HUES48 (cell line): ENCODE data around the gene GAL3ST2.

Experiments used
- H3K27ac ChIP-seq: one replicate; pipeline ENCODE4 v1.7.0; 2013; ENCODE audit warnings: low read depth, low read length, inconsistent platforms
- H3K27me3 ChIP-seq: 2 replicates; pipeline ENCODE4 v1.6.1; 2013; ENCODE audit warnings: mild to moderate bottlenecking, low read length; ENCODE audit not compliant: control insufficient read depth, insufficient read depth
- H3K36me3 ChIP-seq: 2 replicates; pipeline ENCODE4 v1.6.1; 2013; ENCODE audit warnings: low read length; ENCODE audit not compliant: control insufficient read depth, insufficient read depth
- H3K4me1 ChIP-seq: 2 replicates; pipeline ENCODE4 v1.6.1; 2013; ENCODE audit warnings: mild to moderate bottlenecking, low read length; ENCODE audit not compliant: control insufficient read depth, insufficient read depth
- H3K4me3 ChIP-seq: 2 replicates; pipeline ENCODE4 v1.5.1; 2013; ENCODE audit warnings: mild to moderate bottlenecking, low read depth, low read length
- H3K9ac ChIP-seq: 2 replicates; pipeline ENCODE4 v1.6.1; 2013; ENCODE audit warnings: mild to moderate bottlenecking, low read depth, low read length, moderate library complexity
- H3K9me3 ChIP-seq: 2 replicates; pipeline ENCODE4 v1.6.1; 2013; ENCODE audit warnings: low read length; ENCODE audit not compliant: control insufficient read depth, insufficient read depth

Gene GAL3ST2

DNA sequence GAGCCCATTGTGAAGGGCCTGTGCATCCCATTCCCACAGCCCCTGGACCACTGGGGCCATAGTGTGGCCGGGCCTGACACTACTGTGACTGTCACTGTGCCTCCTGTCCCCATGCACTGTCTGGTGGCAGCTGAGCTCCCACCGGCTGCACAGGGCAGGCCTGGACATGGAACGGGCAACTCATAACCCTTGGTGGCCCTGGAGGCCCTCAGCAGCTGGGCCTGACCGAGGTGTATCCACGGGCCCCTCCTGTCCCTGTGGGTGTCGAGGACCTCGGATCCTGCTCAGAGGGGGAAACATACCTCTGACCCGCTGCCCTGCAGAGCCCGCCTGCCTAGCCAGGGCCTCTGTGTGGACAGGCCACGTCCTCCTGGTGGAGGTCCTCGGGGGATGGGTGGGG lies 7.8 kb upstream of the GAL3ST2 start:
- Histone ChIP-seq H3K9ac (no peak overlapping the region), H3K27me3 (no peaks in the 10 kb centered on the region), H3K4me1 (peaks cover 11% of the 10 kb centered on the region), H3K9me3 (no peaks in the 10 kb centered on the region), H3K4me3 (no peak overlapping the region), H3K27ac (no peak overlapping the region), H3K36me3 (no peaks in the 10 kb centered on the region)

DNA sequence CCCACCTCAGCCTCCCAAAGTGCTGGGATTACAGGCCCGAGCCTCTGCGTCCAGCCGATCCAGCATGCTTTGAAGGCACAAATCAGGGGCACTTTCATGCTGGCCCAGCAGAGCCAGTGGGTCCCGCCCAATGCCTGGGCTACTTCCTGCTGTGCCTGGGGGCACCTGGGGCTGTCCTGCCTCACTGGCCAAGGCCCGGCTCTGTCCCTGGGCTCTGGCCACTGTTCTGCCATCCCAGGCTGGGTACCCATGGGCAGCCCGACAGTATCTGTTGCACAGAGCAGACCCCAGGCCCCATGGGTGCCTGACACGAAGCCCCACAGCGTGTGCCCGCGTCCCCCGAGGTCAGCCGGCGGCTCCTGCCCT lies 6.8 kb upstream of the GAL3ST2 start:
- Histone ChIP-seq H3K27me3 (no peaks in the 10 kb centered on the region), H3K27ac (no peak overlapping the region), H3K4me3 (no peak overlapping the region), H3K4me1 (peaks cover 11% of the 10 kb centered on the region), H3K36me3 (no peaks in the 10 kb centered on the region), H3K9me3 (no peaks in the 10 kb centered on the region), H3K9ac (no peak overlapping the region)

DNA sequence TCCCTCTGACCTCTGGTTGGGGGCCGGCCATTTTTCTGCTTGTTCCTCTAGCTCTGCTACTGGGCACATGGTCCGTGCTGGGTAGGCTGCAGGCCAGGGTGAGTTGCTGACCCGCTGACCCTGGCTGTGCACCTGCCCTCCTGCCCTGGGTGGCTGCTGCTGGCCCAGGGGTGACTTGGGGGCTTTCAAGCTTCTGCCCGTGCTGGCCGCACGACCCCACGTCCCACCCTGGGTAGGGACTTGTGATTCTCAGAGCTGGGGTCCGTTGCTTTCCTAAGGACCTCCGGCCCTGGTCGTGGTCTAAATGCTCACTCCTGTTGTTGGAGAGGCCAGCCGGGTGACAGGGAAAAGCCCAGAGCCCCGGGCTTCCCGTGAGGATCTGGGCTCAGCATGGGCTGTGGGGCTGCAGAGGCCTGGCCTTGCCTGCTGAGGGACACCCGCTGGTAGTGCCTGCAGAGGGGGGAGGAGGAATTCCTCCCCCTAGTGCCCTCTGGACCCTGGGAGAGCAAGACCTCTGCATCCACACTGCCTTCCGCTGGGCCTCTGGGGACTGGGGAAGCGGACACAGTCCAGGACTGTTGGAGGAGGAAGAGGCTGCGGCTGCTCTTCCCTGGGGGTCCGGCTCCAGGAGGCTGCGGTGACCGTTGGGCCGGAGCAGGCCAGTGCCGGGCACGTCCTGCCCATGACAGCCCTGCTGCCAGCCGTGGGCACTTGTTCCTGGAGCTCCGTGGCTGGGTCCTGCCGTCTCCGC lies 6.3 kb upstream of the GAL3ST2 start:
- peaks cover 11% of the 10 kb centered on the region for H3K4me1 ChIP-seq
- no peaks in the 10 kb centered on the region for H3K9me3 ChIP-seq
- no peaks in the 10 kb centered on the region for H3K27me3 ChIP-seq
- H3K4me3 ChIP-seq: no peak overlapping the region
- H3K9ac ChIP-seq: no peak overlapping the region
- no peaks in the 10 kb centered on the region for H3K36me3 ChIP-seq
- peak overlapping the region; percentile 61 for H3K27ac ChIP-seq

DNA sequence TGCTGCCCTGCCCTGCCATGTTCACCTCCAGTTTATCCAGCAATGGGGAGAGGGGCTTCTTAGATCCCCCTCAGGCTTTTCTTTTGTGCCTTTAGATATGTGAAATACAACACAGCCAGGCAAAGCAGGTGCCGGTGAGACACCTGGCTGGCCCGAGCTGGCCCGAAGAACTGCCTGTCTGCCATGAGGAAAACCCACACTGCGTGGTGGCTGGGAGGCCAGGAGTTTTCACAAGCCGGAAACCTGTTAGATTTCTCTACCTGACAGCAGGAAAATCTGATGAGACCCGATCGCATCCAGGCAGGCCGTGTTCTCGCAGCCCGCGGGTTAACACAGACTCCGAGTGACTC lies 5.7 kb upstream of the GAL3ST2 start:
- H3K9me3 ChIP-seq: no peaks in the 10 kb centered on the region
- no peak overlapping the region for H3K4me3 ChIP-seq
- no peaks in the 10 kb centered on the region for H3K27me3 ChIP-seq
- peaks cover 11% of the 10 kb centered on the region for H3K4me1 ChIP-seq
- H3K9ac ChIP-seq: 0 out of 2 replicates have a peak overlapping the region, but pooled peaks have one; percentile 8
- H3K27ac ChIP-seq: peak overlapping the region; percentile 61
- no peaks in the 10 kb centered on the region for H3K36me3 ChIP-seq

DNA sequence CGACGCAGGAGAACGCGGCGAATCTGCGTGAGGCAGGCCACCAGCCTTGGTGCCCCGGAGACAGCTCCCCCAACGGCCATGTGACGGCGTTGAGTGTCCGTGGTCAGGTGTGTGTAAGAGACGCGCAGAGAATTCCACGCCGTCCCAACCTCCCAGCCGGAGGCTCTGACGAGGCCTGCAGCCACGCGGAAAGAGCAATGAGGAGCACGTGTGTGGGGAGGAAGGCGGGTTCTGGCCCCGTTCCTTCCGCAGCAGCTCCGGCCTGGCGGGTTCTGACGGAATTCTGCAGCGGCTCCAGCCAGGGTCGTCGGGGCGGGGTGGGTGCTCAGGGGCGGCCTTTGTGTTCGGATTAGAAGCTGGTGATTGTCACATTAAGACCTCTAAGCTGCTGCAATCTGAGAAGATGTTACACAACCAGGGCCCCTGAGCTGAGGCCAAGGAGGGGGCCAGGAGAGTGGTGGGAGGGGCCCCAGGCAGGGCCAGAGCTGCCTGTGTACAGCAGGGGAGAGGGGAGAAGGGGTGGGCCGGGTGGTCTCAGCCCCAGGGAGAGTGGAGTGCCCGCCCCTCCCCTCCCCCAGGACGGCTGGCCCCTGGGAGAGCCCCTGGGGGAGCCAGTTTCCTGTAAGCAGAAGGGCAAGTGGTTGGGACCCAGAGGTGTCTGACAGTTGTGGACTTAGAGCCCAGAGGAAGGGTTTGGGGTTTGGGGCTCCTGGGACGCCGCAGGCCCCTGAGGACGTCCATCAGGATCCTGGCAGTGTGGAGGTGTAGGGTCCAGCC lies 5.1 kb upstream of the GAL3ST2 start:
- Histone ChIP-seq H3K27ac (peak overlapping the region; percentile 61), H3K36me3 (no peaks in the 10 kb centered on the region), H3K4me1 (peaks cover 11% of the 10 kb centered on the region), H3K9me3 (no peaks in the 10 kb centered on the region), H3K4me3 (no peak overlapping the region), H3K27me3 (no peaks in the 10 kb centered on the region), H3K9ac (0 out of 2 replicates have a peak overlapping the region, but pooled peaks have one; percentile 8)

DNA sequence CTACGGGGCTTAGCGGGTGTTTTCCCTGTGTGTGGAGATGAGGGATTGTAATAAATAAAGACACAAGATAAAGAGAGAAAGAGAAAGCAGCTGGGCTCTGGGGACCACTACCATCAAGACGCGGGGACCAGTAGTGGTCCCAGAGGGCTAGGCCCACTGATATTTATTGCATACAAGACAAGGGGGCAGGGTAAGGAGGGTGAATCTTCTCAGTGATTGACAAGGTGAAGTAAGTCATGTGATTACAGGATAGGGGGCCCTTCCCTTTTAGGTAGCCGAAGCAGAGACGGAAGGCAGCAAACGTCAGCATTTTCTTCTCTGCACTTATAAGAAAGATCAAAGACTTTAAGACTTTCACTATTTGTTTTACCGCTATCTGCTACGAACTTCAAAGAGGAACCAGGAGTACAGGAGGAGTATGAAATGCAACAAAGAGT lies 4.5 kb upstream of the GAL3ST2 start:
- Histone ChIP-seq H3K27ac (no peak overlapping the region), H3K9me3 (no peaks in the 10 kb centered on the region), H3K4me1 (peaks cover 12% of the 10 kb centered on the region), H3K36me3 (no peaks in the 10 kb centered on the region), H3K9ac (no peak overlapping the region), H3K4me3 (no peak overlapping the region), H3K27me3 (no peaks in the 10 kb centered on the region)

DNA sequence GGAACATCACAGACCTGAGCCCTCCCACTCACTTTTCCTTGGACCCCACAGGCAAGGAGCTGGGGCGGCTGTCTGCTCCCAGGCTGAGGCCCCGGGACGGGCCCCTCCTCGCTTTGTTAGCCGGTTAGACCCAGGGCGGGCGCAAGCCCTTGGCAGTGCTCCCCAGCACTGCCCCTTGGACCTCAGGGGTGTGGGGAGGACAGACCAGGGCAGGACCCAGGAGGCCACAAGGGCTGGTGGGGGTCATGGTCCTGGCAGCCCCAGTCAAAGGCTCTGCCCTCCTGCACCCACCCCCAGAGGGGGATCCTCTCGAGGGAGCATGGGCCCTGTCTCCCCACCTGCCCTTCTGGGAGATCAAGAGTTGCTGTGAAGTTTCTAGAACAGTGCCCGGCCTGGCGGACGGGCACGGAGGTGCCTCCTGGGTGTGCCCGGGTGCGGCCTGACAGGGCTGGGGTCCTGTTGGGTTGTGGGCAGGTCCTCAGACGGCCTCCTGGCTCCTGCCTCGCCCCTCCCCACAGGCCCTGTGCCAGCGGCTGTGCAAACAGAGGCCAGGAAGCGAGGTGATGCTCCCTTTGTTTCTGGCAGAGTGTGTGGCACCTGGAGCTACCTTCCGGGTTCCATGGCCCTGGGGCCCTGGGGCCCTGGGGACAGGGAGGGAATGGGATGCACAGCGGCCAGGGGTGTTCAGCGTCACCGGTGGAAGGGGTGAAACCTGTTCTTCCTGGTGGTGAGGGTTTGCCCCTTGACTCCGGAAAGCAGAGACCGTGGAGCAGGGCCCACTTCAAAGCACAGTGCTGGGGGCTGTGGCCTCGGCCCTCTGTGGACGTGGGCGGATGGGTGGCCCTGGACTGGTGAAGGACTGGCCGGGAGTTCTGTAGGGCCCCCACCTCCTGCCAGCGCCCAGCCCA lies 2.9 kb upstream of the GAL3ST2 start:
- H3K9me3 ChIP-seq: no peaks in the 10 kb centered on the region
- H3K9ac ChIP-seq: no peak overlapping the region
- no peaks in the 10 kb centered on the region for H3K27me3 ChIP-seq
- H3K4me1 ChIP-seq: peaks cover 23% of the 10 kb centered on the region
- H3K36me3 ChIP-seq: no peaks in the 10 kb centered on the region
- H3K27ac ChIP-seq: no peak overlapping the region
- no peak overlapping the region for H3K4me3 ChIP-seq

DNA sequence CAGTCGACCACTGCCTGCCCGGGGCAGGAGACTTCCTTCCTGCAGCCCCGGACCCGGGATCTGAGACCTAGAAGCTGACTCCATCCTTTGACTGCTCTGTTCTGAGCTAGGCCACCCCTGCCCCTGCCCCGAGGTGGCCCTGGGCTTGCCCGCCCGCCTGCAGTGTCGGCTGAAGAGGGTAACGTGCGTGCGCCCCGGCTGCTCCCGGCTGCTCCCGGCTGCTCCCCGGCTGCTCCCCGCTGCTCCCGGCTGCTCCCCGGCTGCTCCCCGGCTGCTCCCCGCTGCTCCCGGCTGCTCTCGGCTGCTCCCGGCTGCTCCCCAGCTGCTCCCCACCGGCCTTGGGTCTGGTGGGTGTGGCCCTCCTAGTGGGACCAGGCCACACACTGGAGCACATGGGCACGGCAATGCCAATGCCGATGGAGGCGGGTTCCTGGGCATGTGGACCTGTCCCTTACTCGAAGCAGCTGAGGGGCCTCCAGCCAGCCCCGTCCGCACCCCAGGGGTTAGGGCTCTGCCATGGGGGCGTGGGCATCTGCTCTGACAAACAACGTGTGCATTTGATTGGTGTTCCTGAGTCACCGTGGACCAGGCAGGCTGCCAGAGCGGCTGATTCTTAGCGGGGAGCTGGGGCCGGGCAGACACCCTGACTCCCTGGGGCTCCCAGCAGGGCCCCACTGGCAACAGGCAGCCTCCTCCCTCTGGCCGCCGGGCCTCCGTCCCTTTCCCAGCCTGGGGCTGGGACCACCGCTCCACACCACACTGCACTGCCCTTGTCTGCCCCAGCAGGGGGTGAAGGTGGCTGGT lies 2.0 kb upstream of the GAL3ST2 start:
- H3K4me1 ChIP-seq: peaks cover 23% of the 10 kb centered on the region
- no peaks in the 10 kb centered on the region for H3K9me3 ChIP-seq
- H3K27me3 ChIP-seq: no peaks in the 10 kb centered on the region
- no peaks in the 10 kb centered on the region for H3K36me3 ChIP-seq
- H3K27ac ChIP-seq: no peak overlapping the region
- no peak overlapping the region for H3K9ac ChIP-seq
- no peak overlapping the region for H3K4me3 ChIP-seq

DNA sequence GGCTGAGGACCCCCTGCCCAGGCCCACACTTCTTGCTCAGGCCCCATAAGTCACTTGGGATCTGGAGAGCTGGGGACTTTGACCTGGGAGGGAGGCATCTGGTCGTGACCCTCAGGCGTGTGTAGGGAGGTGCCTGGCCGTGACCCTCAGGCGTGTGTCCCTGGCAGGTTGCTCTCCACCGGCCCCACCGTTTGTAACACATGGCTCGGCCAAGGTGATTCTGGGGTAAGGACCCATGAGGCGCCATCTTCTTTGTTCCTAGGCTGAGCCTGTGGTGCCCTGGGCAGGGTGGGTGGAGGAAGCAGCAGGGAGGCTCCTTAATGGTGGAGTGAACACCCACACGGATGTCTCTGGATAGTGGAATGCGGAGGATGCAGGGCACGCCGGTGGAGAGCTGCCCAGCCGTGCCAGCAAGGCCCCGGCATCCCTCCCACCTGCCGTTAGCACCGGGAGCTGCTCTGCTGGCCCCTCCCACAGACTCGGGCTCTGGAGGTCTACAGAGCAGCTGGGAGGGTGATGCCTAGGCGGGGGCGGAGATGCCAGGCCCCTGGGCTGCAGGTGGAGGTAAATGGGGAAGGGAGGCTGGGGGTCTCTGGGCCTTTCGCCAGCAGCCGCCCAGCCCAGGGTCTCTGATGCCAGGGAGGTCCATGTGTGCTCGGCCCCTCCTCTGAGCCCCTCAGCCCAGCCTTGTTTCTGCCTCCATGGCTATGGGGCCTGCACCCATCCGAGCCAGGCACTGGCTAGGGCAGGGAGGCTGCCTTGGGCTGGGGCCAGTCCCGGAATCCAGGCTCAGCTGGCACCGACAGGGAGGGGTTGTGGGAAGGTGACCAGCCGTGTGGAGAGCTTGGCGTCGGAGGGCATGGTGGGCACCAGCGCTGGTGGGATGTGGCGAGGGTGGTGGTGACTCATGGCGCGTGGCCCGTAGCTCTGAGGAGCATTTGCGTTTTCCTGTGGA lies 1.1 kb upstream of the GAL3ST2 start:
- H3K27ac ChIP-seq: no peak overlapping the region
- no peak overlapping the region for H3K9ac ChIP-seq
- no peak overlapping the region for H3K4me3 ChIP-seq
- H3K27me3 ChIP-seq: no peaks in the 10 kb centered on the region
- peaks cover 19% of the 10 kb centered on the region for H3K4me1 ChIP-seq
- peaks cover under 1% of the 10 kb centered on the region; the same call in 1 of the 2 replicates for H3K9me3 ChIP-seq
- no peaks in the 10 kb centered on the region for H3K36me3 ChIP-seq
